Fibroblast of mammary gland (primary cell): ENCODE measurements around the gene CLEC16A.

Source experiments
- DNase-seq: peaks from one replicate; pipeline ENCODE4 v3.0.0-alpha.2; 2010; ENCODE audit warnings: low read depth
- H3K4me3 ChIP-seq: 2 replicates; pipeline ENCODE4 v1.5.1; 2011; ENCODE audit warnings: low read depth, mild to moderate bottlenecking, low read length, moderate library complexity; ENCODE audit not compliant: control insufficient read depth
- CTCF ChIP-seq: conservative IDR thresholded peaks from 2 replicates; pipeline ENCODE4 v1.5.1; 2011; ENCODE audit warnings: low read depth, low read length, inconsistent platforms; ENCODE audit not compliant: control insufficient read depth, insufficient read depth

The CLEC16A gene

GRCh38 chr16:10969615-10970014, 25.3 kb downstream of the CLEC16A start:
- DNase-seq = no peak
- no peak for TF ChIP-seq CTCF
- no peak overlapping the region for H3K4me3 ChIP-seq

- TF ChIP-seq CTCF = no peak
- peak; percentile 57 for DNase-seq
- H3K4me3 ChIP-seq = no peak overlapping the region
Observed at GRCh38 chr16:10970065-10970464, 25.7 kb downstream of the CLEC16A start.

GRCh38 chr16:10971560-10971961, 27.2 kb downstream of the CLEC16A start:
- DNase-seq = peak; percentile 90
- H3K4me3 ChIP-seq = no peak overlapping the region
- peak; percentile 76 for TF ChIP-seq CTCF

GRCh38 chr16:10972108-10972818, 27.9 kb downstream of the CLEC16A start:
- no peak for TF ChIP-seq CTCF
- no peak overlapping the region for H3K4me3 ChIP-seq
- DNase-seq = no peak

- TF ChIP-seq CTCF = no peak
Observed at GRCh38 chr16:10972819-10973464, 28.6 kb downstream of the CLEC16A start.

GRCh38 chr16:10976634-10977033, 32.3 kb downstream of the CLEC16A start:
- no peak for DNase-seq
- H3K4me3 ChIP-seq = no peak overlapping the region
- TF ChIP-seq CTCF = no peak

More at GRCh38 chr16:10972819-10973464, 28.6 kb downstream of the CLEC16A start:
- DNase-seq = no peak
- no peak overlapping the region for H3K4me3 ChIP-seq
